Measurements from ENCODE around the gene WT1.

GRCh38 chr11:32451808-32452207, 16.5 kb upstream of the WT1 start:
- TF ChIP-seq CTCF (IDR thresholded peaks at IDR 0.05) (no peak), POLR2A (IDR thresholded peaks at IDR 0.05) (no peak)
